Measurements from ENCODE around the gene SLC23A2. TPM values are rescaled to one million over a fixed set of nuclear protein-coding genes. Genes with fewer than 3 reads are reported as not detected.
"Not testable (repeated sequence)": the region's sequence is repeated elsewhere in the genome, so short reads cannot be mapped to it uniquely, and the experiment has no call there.

Gene SLC23A2
- total RNA-seq, 2 donors from 2014 or later: 12.3 to 13.7 TPM

GRCh38 chr20:4982281-4982680 is 19.0 kb downstream of the SLC23A2 start:
- H3K4me3 Mint-ChIP-seq: no peak overlapping the region
- H3K27ac ChIP-seq (ENCODE audit: low read depth, low read length): no peak overlapping the region
- no peaks in the 10 kb centered on the region for H3K27me3 Mint-ChIP-seq (ENCODE audit: insufficient read depth)
- DNase-seq: no peak
- H3K36me3 ChIP-seq (ENCODE audit: control insufficient read depth, insufficient read depth, low read length): no peaks in the 10 kb centered on the region
- WGBS, 2 experiments (ENCODE audit: insufficient coverage in 1 of 2, insufficient read length in 1 of 2): 82% methylated on average over 4 of the region's 4 CpGs; no CpG with 5 or more reads in 1 of the 2 experiments
- H3K9ac ChIP-seq (ENCODE audit: extremely low read depth, low read length, poor library complexity, severe bottlenecking): no peak overlapping the region
- no peaks in the 10 kb centered on the region for H3K9me3 Mint-ChIP-seq
- peaks cover 2% of the 10 kb centered on the region for H3K36me3 Mint-ChIP-seq (ENCODE audit: low read depth)
- peaks cover 6% of the 10 kb centered on the region for H3K4me1 ChIP-seq (ENCODE audit: control insufficient read depth, insufficient read depth, low read length)
- H3K27me3 ChIP-seq (ENCODE audit: control insufficient read depth, insufficient read depth, low read length, poor library complexity, severe bottlenecking): no peaks in the 10 kb centered on the region
- no peak for TF ChIP-seq CTCF (conservative IDR thresholded peaks at IDR 0.05)
- H3K4me1 Mint-ChIP-seq: peaks cover 5% of the 10 kb centered on the region
- H3K9me3 ChIP-seq (ENCODE audit: control insufficient read depth, low read length): no peaks in the 10 kb centered on the region
- no peak overlapping the region for H3K4me3 ChIP-seq (ENCODE audit: low read length)
- no peak overlapping the region for H3K27ac Mint-ChIP-seq

GRCh38 chr20:4979841-4980410 is 21.4 kb downstream of the SLC23A2 start:
- Histone ChIP-seq H3K4me1 (ENCODE audit: control insufficient read depth, insufficient read depth, low read length) (peaks cover 6% of the 10 kb centered on the region), H3K27ac (ENCODE audit: low read depth, low read length) (no peak overlapping the region), H3K27me3 (ENCODE audit: control insufficient read depth, insufficient read depth, low read length, poor library complexity, severe bottlenecking) (no peaks in the 10 kb centered on the region), H3K9me3 (ENCODE audit: control insufficient read depth, low read length) (no peaks in the 10 kb centered on the region), H3K36me3 (ENCODE audit: control insufficient read depth, insufficient read depth, low read length) (no peaks in the 10 kb centered on the region), H3K9ac (ENCODE audit: extremely low read depth, low read length, poor library complexity, severe bottlenecking) (no peak overlapping the region), H3K4me3 (ENCODE audit: low read length) (no peak overlapping the region)
- WGBS, 2 experiments (ENCODE audit: insufficient coverage in 1 of 2, insufficient read length in 1 of 2): 83% methylated on average over 1 of the region's 1 CpG; no CpG with 5 or more reads in 1 of the 2 experiments
- DNase-seq: no peak
- H3K4me3 Mint-ChIP-seq: no peak overlapping the region
- H3K27me3 Mint-ChIP-seq (ENCODE audit: insufficient read depth): no peaks in the 10 kb centered on the region
- H3K9me3 Mint-ChIP-seq: no peaks in the 10 kb centered on the region
- peaks cover 2% of the 10 kb centered on the region for H3K36me3 Mint-ChIP-seq (ENCODE audit: low read depth)
- H3K4me1 Mint-ChIP-seq: peaks cover 5% of the 10 kb centered on the region
- no peak overlapping the region for H3K27ac Mint-ChIP-seq
- TF ChIP-seq CTCF (conservative IDR thresholded peaks at IDR 0.05): no peak

- Mint-ChIP-seq H3K9me3 (no peaks in the 10 kb centered on the region), H3K36me3 (ENCODE audit: low read depth) (no peaks in the 10 kb centered on the region), H3K4me1 (peaks cover 5% of the 10 kb centered on the region), H3K27me3 (ENCODE audit: insufficient read depth) (no peaks in the 10 kb centered on the region), H3K27ac (peak overlapping the region; percentile 26), H3K4me3 (no peak overlapping the region)
- WGBS, 2 experiments (ENCODE audit: insufficient coverage in 1 of 2, insufficient read length in 1 of 2): 72 to 81% methylated on average over 7 to 10 of the region's 10 CpGs
- no peak overlapping the region for H3K27ac ChIP-seq (ENCODE audit: low read depth, low read length)
- H3K36me3 ChIP-seq (ENCODE audit: control insufficient read depth, insufficient read depth, low read length): no peaks in the 10 kb centered on the region
- DNase-seq: no peak
- no peak for TF ChIP-seq CTCF (conservative IDR thresholded peaks at IDR 0.05)
- H3K27me3 ChIP-seq (ENCODE audit: control insufficient read depth, insufficient read depth, low read length, poor library complexity, severe bottlenecking): no peaks in the 10 kb centered on the region
- H3K4me1 ChIP-seq (ENCODE audit: control insufficient read depth, insufficient read depth, low read length): peaks cover 6% of the 10 kb centered on the region
- no peak overlapping the region for H3K9ac ChIP-seq (ENCODE audit: extremely low read depth, low read length, poor library complexity, severe bottlenecking)
- H3K4me3 ChIP-seq (ENCODE audit: low read length): no peak overlapping the region
- H3K9me3 ChIP-seq (ENCODE audit: control insufficient read depth, low read length): no peaks in the 10 kb centered on the region
Measured at GRCh38 chr20:4978050-4978918, 23.0 kb downstream of the SLC23A2 start.

GRCh38 chr20:4976014-4976413 is 25.3 kb downstream of the SLC23A2 start:
- not testable (repeated sequence) for H3K27ac Mint-ChIP-seq; H3K4me1 Mint-ChIP-seq; H3K9ac ChIP-seq (ENCODE audit: extremely low read depth, low read length, poor library complexity, severe bottlenecking); H3K4me3 Mint-ChIP-seq; H3K36me3 Mint-ChIP-seq (ENCODE audit: low read depth); H3K9me3 ChIP-seq (ENCODE audit: control insufficient read depth, low read length); H3K4me1 ChIP-seq (ENCODE audit: control insufficient read depth, insufficient read depth, low read length); H3K9me3 Mint-ChIP-seq; DNase-seq; H3K27me3 ChIP-seq (ENCODE audit: control insufficient read depth, insufficient read depth, low read length, poor library complexity, severe bottlenecking); H3K36me3 ChIP-seq (ENCODE audit: control insufficient read depth, insufficient read depth, low read length); H3K27ac ChIP-seq (ENCODE audit: low read depth, low read length); H3K27me3 Mint-ChIP-seq (ENCODE audit: insufficient read depth); H3K4me3 ChIP-seq (ENCODE audit: low read length)
- WGBS, 2 experiments (ENCODE audit: insufficient coverage in 1 of 2, insufficient read length in 1 of 2): 95% methylated on average over 6 to 7 of the region's 9 CpGs

Data from endodermal cell (in vitro differentiated cells).